LNCaP clone FGC (cell line): Measurements from ENCODE around the gene KIF5C.

Source experiments
- DNase-seq: peaks from one replicate; pipeline ENCODE4 v3.0.0-alpha.2; 2011; ENCODE audit warnings: low read depth
- H3K4me3 ChIP-seq: 2 replicates; pipeline ENCODE4 v1.5.1; 2011; ENCODE audit warnings: mild to moderate bottlenecking, low read depth, low read length, control low read depth
- TF ChIP-seq, protein P1 (sequence below): IDR thresholded peaks from 2 replicates; pipeline ENCODE4 v1.5.1; 2012; ENCODE audit warnings: mild to moderate bottlenecking; ENCODE audit not compliant: control insufficient read depth, insufficient read depth; ENCODE audit errors: extremely low read depth

The KIF5C gene

DNA sequence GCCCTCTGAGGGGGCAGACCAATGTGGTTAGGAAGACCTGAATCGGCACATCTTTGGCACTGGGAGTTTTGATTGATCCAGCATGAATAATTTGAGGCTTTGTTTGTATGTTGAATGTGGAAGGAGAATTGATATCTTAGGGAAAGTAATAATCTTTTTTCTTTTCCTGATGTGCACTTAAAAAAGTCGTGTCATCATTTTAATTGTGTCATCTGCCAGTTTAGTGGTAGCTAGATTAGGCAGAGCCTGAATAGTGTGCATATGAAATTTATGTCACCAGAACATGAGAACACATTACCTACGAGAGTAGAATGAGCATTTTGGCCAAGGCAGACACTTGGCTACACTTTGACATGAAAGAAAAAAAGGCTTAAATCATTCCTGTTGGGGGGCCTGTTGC lies 79.5 kb downstream of the KIF5C start:
- no peak overlapping the region for H3K4me3 ChIP-seq
- TF ChIP-seq, protein P1, sequence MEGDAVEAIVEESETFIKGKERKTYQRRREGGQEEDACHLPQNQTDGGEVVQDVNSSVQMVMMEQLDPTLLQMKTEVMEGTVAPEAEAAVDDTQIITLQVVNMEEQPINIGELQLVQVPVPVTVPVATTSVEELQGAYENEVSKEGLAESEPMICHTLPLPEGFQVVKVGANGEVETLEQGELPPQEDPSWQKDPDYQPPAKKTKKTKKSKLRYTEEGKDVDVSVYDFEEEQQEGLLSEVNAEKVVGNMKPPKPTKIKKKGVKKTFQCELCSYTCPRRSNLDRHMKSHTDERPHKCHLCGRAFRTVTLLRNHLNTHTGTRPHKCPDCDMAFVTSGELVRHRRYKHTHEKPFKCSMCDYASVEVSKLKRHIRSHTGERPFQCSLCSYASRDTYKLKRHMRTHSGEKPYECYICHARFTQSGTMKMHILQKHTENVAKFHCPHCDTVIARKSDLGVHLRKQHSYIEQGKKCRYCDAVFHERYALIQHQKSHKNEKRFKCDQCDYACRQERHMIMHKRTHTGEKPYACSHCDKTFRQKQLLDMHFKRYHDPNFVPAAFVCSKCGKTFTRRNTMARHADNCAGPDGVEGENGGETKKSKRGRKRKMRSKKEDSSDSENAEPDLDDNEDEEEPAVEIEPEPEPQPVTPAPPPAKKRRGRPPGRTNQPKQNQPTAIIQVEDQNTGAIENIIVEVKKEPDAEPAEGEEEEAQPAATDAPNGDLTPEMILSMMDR = no peak
- no peak for DNase-seq

DNA sequence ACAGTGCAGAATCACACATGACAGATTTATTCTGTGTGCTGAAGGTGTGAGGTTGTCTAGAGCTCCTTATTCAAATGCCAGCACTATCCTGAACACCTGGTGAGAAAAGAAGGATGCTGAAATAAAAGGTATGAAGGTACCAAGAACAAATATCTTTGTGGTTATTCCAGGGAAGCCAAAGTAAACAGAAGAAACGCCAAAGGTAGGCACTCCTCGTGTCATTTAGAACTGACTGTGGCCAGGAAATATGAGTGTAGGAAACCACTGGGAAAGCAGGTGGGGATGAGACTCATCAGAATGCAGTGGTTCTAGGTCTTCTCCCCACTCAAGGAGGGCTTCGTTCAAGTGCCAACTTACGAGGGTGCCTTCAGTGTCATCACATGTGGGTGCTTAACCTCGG lies 80.8 kb downstream of the KIF5C start:
- peak; percentile 14 for DNase-seq
- H3K4me3 ChIP-seq = no peak overlapping the region
- TF ChIP-seq, protein P1 = no peak

DNA sequence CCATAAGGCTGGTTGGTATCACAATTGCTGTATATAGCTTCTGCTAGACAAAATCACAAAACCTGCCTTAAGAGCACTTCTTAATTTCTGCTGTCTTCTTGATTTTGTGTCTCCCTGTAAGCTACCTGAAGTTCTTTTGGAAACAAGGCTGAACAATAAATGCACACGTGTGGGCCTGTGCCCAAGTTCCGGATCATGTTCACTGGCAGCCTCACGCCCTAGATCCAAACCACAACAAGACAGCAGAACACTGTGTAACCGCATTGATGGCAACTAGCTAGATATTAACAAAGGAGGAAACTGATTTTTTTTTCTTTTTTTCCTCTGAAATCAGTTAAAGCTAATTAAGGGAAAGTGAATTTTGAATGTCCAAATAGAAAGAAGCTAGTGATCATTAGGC lies 82.0 kb downstream of the KIF5C start:
- DNase-seq = peak; percentile 6
- TF ChIP-seq, protein P1 = no peak
- H3K4me3 ChIP-seq = no peak overlapping the region

DNA sequence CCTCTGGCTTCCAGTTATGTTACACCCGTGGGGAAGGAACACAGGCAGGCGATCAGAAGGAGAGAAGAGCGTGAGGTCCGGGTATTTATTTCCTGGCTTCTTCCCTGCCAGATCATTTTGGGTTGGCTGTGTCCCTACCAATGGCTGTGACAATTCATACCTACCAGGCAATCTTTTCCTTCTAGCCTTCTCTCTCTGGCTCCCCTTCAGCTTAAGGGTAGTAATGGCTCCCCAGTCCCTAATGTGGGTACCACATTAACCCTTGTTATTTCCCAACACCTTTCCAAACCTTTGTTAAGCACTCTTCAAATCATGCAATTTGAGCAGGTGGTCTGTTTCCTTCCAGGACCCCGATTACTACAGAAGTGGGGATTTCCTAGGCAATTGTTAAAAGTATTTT lies 84.7 kb downstream of the KIF5C start:
- H3K4me3 ChIP-seq = no peak overlapping the region
- DNase-seq = no peak
- TF ChIP-seq, protein P1 = no peak

DNA sequence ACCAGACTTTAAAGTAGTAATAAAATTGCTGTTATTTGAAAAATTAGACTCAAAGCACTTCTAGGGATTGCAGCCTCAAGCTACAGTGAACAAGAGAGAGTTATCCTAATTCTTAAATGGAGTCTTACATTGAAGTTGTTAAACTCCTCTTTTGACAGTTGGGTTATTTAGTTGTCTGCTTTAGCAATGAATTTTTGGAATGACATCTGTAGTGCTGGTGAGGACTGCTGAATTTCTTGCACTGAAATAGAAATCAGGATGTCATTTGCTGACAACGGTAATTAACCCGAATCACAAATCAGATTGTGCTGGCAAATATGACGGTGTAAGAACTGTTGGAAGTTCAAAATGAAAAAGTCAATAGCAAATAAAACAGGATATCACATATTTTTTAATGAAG lies 85.5 kb downstream of the KIF5C start:
- TF ChIP-seq, protein P1 = no peak
- no peak for DNase-seq
- no peak overlapping the region for H3K4me3 ChIP-seq

DNA sequence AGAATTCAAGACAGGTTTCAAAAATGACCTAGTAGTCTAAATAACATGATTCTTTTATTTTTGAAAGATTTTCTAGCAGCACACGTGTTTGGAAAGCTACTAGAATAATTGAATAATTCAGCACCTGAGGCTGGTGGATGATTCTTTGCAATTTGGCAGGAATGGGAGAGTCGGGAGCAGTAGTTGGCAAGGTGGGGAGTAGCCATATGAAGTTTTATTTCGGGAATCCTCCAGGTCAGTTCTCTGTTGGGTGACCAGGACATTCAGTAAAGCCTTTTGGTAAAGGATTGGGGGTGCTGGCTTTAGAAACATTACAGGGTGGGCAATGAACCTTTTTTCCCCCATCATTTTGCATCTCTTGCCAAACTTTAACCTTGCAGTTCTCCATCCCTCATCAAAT lies 88.4 kb downstream of the KIF5C start:
- TF ChIP-seq, protein P1 = no peak
- no peak overlapping the region for H3K4me3 ChIP-seq
- DNase-seq = no peak

DNA sequence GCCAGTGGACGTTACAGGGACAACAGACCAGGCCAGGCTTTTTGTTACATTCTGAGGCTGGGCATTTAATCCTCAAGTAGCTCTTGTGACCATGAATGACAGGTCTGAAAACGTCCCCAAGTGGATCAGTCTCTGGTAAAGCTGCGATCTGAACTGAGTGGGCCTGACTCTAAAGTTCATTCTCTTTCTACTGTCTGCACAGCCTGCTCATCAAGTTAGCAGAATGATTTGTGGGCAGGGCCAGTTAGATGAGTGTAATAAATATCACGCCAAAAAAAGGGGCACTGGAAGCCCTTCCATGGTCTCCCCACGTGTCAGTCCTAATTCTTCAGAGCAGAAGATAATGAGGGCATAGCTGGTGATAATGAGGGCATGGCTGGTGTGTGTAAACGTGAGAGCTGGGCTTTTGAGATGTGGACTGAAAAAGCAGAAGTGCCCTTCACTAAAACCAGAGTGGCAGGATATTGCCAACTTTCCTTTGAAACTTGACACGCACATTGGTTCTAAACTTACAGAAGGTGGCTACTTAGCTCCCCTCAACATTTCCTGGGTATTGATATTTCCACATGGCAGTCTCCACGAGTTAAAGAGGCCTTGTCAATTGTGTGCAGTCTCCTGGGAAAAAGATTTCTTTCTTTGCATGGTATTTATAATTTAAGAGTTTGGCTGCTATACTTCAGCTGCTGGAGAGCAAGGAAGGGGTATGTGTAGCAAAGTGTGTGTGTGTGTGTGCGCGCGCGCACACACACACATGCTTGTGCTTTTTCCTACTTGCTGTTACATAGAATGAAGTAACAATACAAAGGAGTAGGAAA lies 90.8 kb downstream of the KIF5C start:
- no peak for DNase-seq
- TF ChIP-seq, protein P1 = no peak

More for the DNA sequence above, 90.8 kb downstream of the KIF5C start:
- no peak overlapping the region for H3K4me3 ChIP-seq
